Activated CD4-positive, alpha-beta T cell treated with anti-CD3 and anti-CD28 coated beads, Interleukin-2, Interleukin-6, amounts not matched to agents 100 ng/mL and 50 ng/mL, durations not matched to agents 16 hours and 8 hours (primary cell): ENCODE data around the gene MYO1B.

Experiments
- DNase-seq: peaks from one replicate; pipeline ENCODE4 v3.0.0-alpha.2; 2020

The MYO1B gene

DNA sequence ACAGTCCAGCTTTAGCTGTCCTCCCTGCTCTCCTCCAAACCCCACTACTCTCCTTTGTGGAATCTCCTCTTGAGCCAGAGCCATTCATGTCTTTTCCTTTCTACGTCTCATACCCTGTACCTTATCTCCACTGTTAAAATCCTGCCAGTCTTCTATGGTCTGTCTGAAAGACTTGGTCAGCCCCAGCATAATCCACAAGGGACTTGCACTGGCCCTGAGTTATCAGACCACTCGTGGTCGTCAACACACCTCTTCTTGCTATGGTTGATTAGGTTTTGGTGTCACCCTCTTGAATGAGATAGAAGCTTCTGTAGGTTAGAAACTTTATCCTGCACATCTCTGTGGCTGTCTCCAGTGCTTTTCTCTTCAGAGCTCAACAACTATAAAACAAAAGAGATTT is 56.8 kb downstream of the MYO1B start:
- DNase-seq: no peak

DNA sequence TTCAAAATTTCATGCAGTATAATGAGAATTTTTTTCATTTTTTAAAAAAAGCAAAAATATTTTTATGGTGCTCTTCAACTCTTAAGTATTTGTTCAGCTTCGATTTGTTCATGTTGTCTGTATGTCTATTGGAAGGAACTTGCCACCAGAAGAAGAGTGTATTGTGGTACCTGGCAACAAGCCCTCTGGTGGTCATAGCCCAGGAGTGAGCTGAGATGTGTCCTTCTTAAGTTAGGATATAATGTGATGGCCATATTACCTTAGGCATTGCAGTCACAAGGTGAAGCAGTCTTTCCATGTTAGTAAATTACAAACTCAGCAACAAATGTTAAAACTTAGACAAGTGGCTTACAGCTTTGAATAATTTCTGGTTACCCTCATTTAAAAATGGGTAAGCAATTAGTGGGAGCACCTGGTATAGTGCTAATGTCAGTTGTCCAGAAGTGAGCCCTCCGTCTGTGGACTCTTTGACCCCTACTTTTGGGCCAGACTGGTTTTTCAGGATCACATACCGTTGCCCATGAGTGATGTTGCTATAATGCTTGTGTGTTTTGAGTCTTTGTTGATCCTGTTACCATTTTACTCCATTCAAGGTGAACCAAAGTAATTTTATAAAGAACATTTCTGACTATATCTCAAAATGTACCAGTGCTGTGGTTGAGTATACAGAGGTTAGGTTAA is 57.4 kb downstream of the MYO1B start:
- DNase-seq: peak; percentile 14

DNA sequence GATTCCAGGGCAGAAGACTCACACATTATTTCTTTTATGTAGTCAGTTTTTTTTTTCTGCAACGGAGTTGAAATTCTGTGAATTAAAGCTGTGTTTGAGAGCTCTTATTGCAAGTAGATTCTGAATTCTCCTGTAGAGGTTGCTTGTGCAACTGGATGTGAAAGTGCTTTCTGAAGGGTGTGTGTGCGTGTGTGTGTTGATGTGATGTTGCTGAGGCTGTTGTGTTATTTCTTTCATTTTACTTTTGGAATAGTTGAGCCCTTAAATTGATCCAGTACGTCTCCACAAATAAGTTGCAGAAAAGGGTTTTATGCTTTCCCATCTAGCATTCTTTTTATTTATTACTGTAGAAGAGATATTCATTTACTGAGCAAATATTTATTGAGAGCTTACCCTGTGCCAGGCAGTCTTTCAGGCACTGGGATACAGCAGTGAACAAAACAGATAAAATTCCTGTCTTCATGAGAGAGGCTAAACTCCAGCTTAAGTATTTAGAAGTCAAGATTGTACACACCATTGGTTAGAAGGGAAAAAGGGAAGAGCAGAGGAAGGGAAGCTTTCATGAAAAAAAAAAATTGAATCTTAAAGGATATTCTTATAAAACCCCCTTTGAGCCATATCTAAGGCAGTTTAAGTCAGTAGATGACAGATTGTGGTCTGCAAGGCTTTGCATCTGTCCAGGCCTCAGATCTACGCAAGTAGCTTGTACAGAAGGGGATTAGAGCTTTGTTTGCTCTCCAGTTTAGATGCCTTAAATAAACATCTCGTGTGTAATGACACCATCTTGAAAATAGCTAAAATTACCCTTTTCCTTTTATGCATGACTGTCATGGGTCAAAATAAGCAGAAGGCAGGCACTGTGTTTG is 58.2 kb downstream of the MYO1B start:
- DNase-seq: no peak

DNA sequence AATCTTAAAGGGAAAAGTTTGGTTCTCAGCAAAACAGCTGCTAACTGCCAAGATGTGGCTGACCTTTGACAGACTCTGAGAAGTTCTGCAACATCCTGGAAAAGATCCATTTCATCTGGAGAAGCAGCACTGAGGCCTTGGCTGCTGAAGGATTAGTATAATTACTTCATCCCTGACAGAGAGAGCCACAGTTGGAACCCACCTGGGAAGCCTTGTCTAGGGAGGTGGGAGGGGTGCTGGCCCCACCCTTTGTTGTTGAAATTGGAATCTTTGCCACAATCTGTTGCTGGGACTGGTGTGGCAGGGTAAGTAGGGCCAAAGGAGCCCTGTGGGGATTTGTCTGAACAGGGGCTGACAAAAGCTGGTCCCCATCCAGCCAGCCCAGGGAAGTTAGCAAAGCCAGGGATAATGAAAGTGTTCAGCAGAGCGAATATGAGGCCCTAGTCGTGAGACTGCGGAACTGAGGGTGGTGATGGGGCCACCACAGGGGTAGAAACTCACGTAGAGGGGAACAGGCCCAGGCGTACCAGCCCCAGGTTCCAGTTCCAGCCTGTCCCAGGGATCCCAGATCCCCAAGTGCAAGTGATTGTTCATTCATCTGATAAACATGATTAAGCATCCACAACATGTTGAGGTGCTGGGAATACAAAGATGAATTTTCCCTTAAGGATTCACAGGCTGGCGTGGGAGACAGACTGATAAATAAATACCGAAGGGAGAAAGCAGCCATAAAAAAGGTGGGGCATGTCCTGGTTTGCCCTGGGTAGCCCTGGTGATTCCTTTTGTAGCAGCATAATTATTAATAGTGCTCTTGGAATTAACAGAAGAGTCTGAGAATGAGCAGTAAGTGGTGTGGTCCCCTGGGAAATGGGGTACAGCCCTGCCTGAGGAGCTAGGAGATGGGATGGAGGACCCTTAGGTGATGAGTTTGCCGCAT is 60.0 kb downstream of the MYO1B start:
- DNase-seq: no peak

DNA sequence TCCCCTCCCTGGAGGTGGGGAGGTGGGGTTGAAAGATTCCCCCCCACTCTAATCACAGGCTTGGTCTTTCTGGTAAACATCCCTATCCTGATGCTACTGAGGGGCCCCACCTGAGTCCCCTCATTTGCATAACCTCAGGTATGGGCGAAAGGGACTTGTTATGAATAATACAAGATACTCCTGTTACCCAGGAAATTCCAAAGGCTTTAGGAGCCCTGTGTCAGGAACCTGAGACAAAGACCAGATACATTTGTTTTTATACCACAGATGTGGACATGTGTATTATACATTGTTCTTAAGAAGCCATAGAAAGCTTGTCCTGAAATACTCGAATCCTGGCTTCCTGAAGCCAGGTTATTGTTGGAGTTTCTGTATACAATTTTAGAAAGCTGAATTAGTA is 62.8 kb downstream of the MYO1B start:
- DNase-seq: no peak

DNA sequence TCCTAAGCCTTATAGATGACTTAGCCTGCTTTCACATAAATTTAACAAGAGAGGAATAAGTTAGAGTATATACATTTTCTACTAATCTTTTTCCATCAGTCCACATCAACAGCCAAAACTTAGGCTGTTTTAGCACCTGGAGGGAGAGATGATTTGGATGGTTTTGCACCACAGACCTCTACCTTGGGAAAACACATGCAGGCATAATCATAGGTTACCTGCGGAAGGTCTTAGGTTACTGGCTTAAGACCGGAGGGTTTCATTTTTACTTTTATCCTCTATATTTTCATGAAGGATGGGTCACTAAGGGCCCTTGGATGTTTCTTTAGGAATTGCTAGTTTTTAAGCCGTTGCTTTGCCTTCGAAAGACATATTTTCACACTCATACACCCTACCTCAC is 66.0 kb downstream of the MYO1B start:
- DNase-seq: no peak

DNA sequence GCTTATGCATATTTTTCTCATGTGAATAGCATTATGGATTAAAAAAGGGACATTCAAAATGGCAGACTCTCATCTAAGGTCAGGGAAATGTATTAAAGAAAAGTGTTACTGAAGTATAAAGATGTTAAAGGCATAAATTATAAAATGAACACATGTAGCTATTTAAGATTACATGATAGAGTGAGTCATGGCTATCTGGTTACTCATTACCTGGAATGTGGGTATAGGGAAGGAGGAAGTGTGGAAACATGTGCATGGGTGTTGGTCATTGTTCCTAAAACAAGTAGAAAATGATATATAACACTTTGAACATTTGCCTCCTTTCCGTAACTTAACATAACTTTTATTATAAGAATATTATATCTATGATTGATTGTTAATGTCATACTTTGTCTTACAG is 66.4 kb downstream of the MYO1B start:
- no peak for DNase-seq

DNA sequence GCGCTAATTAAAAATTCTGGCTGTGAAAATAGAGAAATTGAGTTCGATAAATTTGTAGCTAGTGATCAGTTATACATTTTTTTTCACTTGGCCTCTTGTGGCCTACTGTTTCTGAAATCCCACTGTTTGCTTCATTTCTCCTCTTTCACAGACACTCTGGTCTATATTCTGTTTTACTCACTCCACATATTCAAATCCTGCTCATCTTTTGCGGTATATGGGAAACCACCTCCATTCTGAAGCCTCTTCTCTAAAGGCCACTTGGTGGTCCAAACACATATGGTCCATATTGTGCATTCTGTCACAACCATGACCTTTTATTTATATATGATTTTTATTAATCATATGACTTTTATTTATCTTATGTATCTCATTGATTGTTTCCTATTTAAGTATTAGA is 67.0 kb downstream of the MYO1B start:
- DNase-seq: no peak

DNA sequence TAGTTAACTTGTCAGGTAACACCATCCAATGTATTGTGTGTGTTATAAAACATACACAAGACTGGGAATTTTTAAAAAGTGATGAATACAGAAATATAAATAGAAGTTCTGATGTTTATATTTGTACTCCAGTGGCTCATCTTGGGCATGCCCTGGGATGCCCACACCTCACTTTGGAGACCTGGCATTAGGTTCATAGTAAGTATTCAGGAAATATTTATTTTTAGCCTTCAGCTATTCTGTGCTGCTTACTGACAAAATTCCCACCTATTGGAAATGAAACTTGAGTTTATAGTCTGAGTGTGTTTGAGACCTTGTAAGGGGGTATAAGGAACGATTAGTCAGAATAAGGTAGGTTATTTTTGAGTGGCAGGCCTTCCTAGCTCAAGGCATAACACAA is 67.5 kb downstream of the MYO1B start:
- DNase-seq: no peak

DNA sequence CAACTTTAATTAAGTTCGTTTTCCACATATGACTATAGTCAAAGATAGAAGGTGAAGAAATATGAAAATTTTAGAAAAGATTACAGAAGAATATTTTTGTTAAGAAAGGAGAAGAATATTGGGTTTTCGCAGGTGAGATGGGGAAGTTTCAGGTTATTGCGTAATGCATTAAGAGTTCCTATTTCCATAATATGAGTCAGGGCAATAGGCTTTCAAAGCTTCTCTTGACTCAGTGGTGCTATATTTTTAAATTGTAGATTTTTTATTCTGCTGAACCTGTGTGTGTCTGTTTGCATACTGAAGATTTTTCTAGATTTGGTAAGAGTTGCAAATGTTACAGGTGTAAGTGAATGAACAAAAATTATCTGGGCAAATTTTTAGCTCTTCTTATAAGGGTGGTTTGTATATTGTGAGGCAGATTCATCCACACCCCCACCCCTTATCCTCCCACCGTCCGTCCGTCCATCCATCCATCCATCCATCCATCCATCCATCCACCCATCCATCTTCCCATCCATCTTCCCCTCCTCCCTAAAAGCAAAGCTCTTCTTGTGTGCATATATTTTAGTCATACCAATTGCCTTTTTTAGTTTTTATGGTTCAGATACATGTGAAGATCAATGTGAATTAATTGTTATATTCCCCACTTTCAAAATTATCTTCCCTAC is 69.6 kb downstream of the MYO1B start:
- DNase-seq: no peak

DNA sequence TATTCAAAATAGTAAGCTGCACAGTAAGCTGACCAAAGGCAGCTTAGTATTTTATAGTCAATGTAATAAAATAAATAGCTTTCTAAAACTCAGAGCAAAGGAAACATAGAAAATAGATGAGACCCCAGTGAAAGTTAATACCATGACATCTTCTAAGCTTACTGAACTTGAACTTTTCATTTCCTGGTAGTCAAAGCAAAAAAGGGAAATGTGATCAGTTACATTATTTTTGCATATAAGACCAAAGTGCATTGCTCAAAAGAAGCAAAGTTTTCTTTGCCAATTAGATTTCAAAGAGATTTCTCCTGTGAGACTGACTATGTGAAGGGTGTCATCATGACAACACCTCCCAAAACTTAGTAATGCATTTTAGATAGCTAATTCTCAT is 70.2 kb downstream of the MYO1B start:
- DNase-seq: no peak

DNA sequence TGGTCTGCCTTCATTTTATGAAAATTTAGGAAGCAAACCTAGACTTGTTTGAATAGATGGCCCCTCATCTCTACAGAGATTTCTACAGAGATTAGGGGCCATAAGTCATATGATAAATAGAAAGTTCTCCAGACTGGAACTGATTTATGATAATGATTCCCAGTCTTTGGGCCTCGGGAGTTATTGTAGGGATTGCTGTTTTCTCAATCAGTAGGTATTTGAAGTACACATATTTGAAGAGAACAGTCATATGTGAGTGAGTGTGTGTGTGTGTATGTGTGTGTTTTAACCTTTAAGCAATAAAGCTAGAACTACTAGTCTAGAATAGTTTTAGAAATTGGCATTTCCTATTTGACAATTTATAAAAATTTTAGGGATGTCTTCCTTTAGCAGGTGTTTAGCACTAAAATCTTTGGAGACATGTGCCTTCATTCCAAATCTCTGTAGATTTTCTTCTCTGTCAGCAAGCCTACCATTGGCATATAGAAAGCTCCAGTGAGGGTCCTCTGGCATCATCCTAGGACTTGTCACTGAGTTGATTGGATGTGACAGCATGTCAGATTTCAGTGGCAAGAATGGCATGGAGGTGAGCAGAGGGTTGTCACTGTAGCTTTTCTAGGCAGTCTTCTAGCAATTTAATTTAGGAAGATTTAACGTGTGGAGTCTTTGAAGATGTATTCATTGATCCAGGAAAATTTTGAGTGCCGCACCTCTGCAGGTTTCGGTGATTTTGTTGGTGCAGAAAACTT is 71.2 kb downstream of the MYO1B start:
- DNase-seq: no peak

DNA sequence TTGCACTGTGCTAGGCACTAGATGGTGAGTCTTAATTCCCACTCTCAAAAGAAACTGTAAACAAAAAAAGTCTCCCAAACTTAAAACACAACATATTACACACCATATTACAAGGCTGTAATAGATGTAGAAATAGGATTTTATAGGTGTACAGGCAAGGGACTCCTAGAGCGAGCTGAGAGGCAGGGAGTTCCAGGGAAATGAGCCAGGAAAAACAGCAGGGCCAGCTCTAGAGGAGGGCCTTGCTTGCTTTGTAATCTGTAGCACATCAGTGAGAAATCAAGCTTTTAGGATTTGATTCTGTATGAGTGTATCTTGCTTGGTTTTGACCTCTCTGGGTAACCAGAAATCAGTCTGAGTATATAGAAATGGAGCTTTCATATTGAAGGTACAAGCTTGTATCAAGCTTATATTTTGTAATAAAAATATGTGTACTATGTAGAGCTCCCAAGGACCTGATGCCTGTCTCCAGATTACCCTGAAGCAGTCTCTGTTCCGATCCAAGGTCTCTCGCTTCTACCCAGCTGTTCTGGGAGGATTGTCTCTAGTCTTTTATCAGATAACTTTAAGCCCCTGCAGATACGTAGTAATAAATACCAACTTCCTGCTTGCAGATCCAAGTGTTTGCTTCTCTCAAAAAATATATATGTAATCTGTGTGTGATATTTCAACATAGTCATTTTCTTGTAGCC is 73.0 kb downstream of the MYO1B start:
- no peak for DNase-seq

DNA sequence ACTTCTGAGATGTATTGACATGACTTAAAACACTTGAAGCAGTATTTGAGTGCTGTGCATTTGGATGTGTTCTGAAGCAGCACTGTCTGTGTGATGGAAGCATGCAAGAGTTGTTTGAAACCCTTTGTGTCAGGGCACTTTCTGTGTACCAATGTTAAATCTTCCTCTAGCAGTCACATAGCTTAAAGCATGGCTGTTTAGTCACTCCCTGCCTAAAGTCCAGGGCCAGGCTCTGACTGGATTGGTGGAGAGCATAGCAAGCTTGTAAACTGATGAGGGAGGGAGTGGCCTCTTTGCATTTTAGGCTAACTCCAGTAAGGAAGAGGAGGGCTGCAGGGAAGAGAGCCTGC is 73.5 kb downstream of the MYO1B start:
- no peak for DNase-seq

DNA sequence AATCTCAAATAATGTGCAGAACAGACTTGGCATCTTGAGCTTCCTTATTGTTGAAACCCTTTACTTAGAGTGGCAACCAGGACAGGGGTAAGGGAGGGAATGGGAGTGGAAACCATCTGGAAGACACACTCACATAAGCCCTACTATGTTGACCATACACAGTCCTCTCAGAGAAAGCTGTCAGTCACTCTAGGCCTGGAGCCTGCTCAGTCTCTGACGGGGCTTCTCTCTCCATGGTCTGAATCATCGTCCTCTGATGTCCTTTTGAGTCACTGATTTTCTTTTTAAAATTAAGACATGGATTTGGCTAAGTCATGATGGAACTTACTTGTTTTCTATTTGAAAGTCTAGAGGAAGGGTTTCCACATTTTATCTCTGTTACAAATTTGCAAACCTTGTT is 74.0 kb downstream of the MYO1B start:
- no peak for DNase-seq

DNA sequence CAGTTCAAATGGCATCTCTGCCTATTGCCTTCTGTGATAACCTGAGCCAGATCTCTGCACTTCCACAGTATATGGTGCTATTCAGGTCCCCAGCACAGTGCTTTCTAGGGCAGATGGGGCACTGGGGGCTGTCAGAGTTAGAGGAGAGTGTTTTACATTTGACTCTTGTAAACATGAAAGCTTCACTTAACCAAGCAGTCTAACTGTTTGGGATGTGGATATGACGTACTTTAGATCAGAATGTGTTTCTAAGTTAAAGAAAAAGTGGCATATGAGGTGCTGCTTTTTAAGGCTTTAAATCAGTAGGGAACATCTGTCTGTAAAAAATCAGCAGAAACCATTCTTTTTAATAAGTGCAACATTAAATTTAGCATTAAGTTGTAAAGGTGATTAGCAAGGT is 75.7 kb downstream of the MYO1B start:
- DNase-seq: no peak

DNA sequence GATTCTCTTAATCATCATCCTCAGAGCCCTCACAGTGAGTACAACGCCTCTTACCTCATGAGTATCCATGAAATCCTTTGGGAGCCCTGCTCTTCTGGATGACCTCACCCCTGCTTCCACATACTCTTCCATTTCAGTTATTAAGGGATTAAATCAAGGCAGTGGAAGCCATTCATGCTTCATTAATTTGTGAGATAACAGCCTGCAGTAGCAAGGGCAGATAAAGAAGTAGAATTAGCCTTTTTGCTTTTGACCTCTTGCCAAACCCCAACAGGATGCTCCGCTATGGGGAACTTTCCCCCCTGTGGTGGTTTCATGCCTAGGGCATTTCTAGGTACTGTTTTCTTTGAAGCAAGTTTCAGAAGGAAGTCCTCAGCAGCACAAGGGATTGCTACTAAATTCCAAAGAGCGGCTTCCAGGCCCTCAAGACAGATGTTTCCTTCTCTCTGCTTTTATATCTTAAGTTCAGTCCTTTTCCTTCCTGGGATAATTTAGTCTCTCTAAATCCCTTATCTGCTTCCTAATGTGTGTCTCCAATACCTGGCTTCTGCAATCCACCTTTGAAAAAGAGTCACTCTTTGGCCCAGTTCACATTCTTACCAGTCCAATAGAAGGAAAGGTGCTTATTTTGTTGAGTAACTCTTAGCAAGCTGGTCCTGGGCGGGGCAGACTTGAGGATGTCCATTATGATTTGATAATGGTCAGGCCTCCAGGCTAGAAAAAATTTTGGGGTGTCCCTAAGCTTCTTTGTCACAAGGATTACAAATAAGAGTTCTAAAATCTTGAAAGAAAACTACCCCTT is 76.9 kb downstream of the MYO1B start:
- peak; percentile 13 for DNase-seq

DNA sequence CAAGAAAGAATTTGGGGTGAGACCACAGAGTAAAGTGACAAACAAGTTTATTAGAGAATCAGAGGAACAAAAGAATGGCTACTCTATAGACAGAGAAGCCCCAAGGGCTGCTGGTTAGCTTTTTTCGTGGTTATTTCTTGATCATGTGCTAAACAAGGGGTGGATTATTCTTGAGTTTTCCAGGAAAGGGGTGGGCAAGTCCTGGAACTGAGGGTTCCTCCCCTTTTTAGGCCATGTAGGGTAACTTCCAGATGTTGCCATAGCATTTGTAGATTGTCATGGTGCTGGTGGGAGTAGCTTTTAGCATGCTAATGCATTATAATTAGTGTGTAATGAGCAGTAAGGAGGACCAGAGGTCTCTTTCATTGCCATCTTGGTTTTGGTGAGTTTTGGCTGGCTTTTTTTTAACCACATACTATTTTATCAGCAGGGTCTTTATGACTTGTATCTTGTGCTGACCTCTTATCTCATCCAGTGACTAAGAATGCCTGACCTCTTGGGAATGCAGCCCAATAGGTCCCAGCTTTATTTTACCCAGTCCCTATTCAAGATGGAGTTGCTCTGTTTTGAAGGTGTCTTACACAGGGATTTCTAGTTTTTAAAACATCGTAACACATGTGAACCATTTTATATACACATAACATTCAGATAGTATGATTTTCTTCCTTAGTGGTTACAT is 77.8 kb downstream of the MYO1B start:
- DNase-seq: no peak

DNA sequence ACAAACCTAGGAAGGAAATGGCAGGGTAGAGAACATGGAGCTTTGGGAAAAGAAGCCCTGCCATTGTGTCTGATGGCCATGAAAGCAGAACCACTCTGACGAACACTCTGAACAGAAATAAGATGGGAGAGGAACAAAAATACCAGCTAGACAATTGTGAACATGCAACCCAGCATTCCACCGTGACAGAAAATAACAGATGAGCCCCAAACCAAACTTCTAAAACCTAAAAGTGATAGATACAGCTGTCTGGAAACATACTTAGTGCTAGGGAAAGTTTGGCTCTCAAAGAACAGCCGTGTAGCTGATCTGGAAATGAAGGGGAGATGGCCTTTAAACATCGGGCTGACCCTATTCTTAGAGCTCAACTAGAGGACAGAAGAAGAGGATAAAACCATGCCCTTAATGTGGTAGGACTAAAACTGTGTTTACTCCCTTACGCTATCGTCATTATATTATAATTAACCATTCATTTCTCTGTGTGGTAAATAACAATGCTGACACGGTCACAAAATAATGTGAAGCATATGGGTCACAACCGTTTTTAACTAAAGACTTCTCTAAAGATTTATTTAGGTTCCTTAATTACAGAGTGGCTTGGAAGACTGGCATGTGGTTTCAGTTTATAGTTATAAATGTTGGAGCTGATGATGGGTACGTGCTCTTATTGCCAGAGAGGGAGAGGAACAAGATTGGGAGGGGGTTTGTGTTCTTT is 80.6 kb downstream of the MYO1B start:
- DNase-seq: no peak
